ENCODE measurements around the gene KDR. TPM values are rescaled to one million over a fixed set of nuclear protein-coding genes. Genes with fewer than 3 reads are reported as not detected.

KDR gene
- total RNA-seq, 1 experiment from 2014 or later: 0.52 TPM

DNA sequence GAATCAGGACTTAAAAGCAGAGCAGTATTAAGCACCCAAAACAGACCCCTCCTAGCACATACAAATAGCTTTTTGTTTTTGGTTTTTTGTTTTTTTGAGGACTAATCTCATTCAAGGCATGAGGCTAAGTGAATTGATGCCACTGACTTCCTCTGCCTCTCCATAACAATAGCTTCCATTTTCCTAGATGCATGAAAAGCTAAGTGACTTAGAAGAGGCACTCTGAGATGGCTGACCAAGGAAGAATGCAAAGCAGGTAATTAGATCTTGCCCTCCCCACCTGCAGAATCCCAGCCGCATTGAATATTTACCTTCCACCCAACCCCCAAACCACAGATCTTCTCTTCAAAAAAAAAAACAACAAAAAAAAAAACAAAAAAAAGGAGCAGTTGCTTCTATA is 7.4 kb upstream of the KDR start:
- CTCF ChIA-PET: no interaction called here
- no TSS peak for BruUV-seq (replicated peaks)
- Histone ChIP-seq H3K79me2 (ENCODE audit: insufficient read depth, low read length) (no peaks in the 10 kb centered on the region), H3K9ac (ENCODE audit: low read length) (no peak overlapping the region), H3K4me2 (ENCODE audit: low read length) (no peak overlapping the region), H3K27me3 (ENCODE audit: insufficient read depth, low read length) (no peaks in the 10 kb centered on the region), H3K36me3 (ENCODE audit: control insufficient read depth in 1 of 2, insufficient read depth in 2 of 2, low read length in 2 of 2) (no peaks in the 10 kb centered on the region), H4K20me1 (ENCODE audit: insufficient read depth) (no peaks in the 10 kb centered on the region), H3K4me1 (ENCODE audit: control insufficient read depth in 1 of 2, insufficient read depth in 2 of 2, low read length in 2 of 2) (no peaks in the 10 kb centered on the region), H3K9me3 (ENCODE audit: control insufficient read depth in 1 of 2, insufficient read depth in 1 of 2, low read depth in 1 of 2, low read length in 2 of 2) (no peaks in the 10 kb centered on the region), H2AFZ (ENCODE audit: low read depth, low read length, poor library complexity, severe bottlenecking) (no peak overlapping the region), H3K4me3 (replicated peaks in 1 of 2; ENCODE audit: low read depth in 1 of 2, low read length in 2 of 2) (no peak overlapping the region), H3K9me2 (ENCODE audit: insufficient read depth) (no peaks in the 10 kb centered on the region), H3K27ac (ENCODE audit: low read depth, low read length) (no peak overlapping the region)
- RAD21 ChIA-PET (ENCODE audit: low non-redundant PET in 1 of 2, low total read pairs in 2 of 2, uncharacterized antibody in 2 of 2, unreplicated experiment in 2 of 2): no interaction called here
- POLR2A ChIA-PET: no interaction called here
- DNase-seq (ENCODE audit: low read depth, low spot score) (no peak), ATAC-seq (no peak)
- TF ChIP-seq SRF (IDR thresholded peaks at IDR 0.05; ENCODE audit: low read depth) (no peak), CEBPB (IDR thresholded peaks at IDR 0.05; ENCODE audit: low read depth) (no peak), MAX (IDR thresholded peaks at IDR 0.05) (no peak), ELF1 (IDR thresholded peaks at IDR 0.05; ENCODE audit: borderline replicate concordance, low read depth) (no peak), JUND (IDR thresholded peaks at IDR 0.05) (no peak), POLR2A (IDR thresholded peaks at IDR 0.05; ENCODE audit: borderline replicate concordance, extremely low read depth, insufficient read depth, insufficient read length) (no peak), ZFX (IDR thresholded peaks at IDR 0.05) (no peak), YY1 (IDR thresholded peaks at IDR 0.05; ENCODE audit: extremely low read depth, insufficient replicate concordance, low read depth, low read length) (no peak), ZNF274 (IDR thresholded peaks at IDR 0.05; ENCODE audit: low read depth, low read length) (no peak), FOSL1 (IDR thresholded peaks at IDR 0.05; ENCODE audit: low read depth) (no peak), EZH2 (IDR thresholded peaks at IDR 0.05) (no peak), EGR1 (IDR thresholded peaks at IDR 0.05; ENCODE audit: low read depth) (no peak), TCF7L2 (IDR thresholded peaks at IDR 0.05; ENCODE audit: borderline replicate concordance, extremely low read depth, insufficient read depth, insufficient read length) (no peak)
- TF ChIP-seq, protein P1, sequence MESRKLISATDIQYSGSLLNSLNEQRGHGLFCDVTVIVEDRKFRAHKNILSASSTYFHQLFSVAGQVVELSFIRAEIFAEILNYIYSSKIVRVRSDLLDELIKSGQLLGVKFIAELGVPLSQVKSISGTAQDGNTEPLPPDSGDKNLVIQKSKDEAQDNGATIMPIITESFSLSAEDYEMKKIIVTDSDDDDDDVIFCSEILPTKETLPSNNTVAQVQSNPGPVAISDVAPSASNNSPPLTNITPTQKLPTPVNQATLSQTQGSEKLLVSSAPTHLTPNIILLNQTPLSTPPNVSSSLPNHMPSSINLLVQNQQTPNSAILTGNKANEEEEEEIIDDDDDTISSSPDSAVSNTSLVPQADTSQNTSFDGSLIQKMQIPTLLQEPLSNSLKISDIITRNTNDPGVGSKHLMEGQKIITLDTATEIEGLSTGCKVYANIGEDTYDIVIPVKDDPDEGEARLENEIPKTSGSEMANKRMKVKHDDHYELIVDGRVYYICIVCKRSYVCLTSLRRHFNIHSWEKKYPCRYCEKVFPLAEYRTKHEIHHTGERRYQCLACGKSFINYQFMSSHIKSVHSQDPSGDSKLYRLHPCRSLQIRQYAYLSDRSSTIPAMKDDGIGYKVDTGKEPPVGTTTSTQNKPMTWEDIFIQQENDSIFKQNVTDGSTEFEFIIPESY (IDR thresholded peaks at IDR 0.05; ENCODE audit: extremely low read depth, insufficient replicate concordance, low read length): no peak
- TF ChIP-seq, protein P2, sequence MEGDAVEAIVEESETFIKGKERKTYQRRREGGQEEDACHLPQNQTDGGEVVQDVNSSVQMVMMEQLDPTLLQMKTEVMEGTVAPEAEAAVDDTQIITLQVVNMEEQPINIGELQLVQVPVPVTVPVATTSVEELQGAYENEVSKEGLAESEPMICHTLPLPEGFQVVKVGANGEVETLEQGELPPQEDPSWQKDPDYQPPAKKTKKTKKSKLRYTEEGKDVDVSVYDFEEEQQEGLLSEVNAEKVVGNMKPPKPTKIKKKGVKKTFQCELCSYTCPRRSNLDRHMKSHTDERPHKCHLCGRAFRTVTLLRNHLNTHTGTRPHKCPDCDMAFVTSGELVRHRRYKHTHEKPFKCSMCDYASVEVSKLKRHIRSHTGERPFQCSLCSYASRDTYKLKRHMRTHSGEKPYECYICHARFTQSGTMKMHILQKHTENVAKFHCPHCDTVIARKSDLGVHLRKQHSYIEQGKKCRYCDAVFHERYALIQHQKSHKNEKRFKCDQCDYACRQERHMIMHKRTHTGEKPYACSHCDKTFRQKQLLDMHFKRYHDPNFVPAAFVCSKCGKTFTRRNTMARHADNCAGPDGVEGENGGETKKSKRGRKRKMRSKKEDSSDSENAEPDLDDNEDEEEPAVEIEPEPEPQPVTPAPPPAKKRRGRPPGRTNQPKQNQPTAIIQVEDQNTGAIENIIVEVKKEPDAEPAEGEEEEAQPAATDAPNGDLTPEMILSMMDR (IDR thresholded peaks at IDR 0.05 in 2 of 3, conservative IDR thresholded peaks at IDR 0.05 in 1 of 3; ENCODE audit: borderline replicate concordance in 1 of 3, insufficient read depth in 1 of 3, low read depth in 2 of 3, low read length in 2 of 3): no peak
- TF ChIP-seq, protein P3, sequence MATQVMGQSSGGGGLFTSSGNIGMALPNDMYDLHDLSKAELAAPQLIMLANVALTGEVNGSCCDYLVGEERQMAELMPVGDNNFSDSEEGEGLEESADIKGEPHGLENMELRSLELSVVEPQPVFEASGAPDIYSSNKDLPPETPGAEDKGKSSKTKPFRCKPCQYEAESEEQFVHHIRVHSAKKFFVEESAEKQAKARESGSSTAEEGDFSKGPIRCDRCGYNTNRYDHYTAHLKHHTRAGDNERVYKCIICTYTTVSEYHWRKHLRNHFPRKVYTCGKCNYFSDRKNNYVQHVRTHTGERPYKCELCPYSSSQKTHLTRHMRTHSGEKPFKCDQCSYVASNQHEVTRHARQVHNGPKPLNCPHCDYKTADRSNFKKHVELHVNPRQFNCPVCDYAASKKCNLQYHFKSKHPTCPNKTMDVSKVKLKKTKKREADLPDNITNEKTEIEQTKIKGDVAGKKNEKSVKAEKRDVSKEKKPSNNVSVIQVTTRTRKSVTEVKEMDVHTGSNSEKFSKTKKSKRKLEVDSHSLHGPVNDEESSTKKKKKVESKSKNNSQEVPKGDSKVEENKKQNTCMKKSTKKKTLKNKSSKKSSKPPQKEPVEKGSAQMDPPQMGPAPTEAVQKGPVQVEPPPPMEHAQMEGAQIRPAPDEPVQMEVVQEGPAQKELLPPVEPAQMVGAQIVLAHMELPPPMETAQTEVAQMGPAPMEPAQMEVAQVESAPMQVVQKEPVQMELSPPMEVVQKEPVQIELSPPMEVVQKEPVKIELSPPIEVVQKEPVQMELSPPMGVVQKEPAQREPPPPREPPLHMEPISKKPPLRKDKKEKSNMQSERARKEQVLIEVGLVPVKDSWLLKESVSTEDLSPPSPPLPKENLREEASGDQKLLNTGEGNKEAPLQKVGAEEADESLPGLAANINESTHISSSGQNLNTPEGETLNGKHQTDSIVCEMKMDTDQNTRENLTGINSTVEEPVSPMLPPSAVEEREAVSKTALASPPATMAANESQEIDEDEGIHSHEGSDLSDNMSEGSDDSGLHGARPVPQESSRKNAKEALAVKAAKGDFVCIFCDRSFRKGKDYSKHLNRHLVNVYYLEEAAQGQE (IDR thresholded peaks at IDR 0.05; ENCODE audit: low read depth): no peak
- intact Hi-C loops (cut with micrococcal nuclease): no loop called here

All from HCT116 (cell line).